AML-193 (cell line): ENCODE results near the gene SAMD11.
A peak's percentile ranks its signal among the peaks of the same experiment; 100 is the strongest.

Experiments used
- DNase-seq, 2 experiments: peaks; one replicate each; lab custom pipeline; 2025; lab: John Stamatoyannopoulos, UW

SAMD11 gene

DNA sequence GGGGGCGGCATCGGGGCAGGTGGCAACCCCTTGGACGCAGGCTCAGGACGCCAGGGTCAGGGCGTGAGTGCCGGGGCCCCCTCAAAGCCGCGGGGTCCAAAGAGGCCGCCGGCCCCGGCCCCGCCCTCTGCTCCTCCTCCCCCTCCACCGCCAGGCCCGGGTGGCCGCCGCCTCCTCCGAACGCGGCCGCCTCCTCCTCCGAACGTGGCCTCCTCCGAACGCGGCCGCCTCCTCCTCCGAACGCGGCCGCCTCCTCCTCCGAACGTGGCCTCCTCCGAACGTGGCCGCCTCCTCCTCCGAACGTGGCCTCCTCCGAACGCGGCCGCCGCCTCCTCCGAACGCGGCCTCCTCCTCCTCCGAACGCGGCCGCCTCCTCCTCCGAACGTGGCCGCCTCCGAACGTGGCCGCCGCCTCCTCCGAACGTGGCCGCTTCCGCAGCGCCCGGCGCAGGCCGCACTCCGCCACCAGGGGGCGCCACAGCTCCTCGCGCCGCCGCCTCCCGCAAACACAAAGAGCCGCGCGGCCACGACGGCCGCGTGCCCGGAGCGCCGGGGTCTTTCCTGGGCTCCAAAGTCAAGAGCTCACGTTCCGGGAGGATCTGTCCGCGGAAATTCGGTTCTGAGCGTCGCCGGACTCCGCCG is 19.3 kb upstream of the SAMD11 start:
- DNase-seq = peak; percentile 50 to 53

DNA sequence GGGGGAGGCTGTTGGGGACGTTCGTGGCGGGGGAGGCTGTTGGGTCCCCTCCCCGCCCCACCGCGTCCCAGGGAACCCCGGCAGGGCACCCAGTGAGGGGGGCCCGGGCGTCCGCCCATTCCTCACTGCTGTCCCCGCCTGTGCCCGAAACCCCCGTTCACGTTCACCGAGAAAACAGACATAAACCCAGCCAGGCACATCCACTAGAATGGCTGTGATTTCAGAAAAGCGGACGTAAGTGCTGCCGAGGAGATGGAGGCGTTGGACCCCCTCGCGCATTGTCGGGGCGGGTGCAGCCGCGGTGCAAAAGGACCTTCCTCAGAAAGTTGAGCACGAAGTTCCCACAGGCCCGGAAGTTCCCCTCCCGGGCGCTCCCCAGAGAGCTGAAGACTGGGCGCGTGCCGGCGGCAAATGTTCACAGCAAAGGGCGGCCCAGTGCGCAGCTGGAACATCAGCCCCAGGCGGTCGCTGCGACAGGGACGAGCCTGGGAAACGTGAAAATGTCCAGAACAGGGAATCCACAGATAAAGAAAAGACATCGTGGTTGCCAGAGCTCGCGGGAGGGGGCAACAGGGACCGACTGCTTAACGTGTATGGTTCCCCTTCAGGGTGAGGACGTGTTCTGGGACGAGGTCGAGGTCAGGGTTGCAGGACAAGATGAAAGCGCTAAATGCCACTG is 18.5 kb upstream of the SAMD11 start:
- DNase-seq = no peak

- DNase-seq = no peak
Observed at GRCh38 chr1:905811-906599, 17.7 kb upstream of the SAMD11 start.

GRCh38 chr1:906600-907420 is 16.9 kb upstream of the SAMD11 start:
- peak; percentile 79 to 82 for DNase-seq

- DNase-seq = no peak
Observed at GRCh38 chr1:907611-908451, 15.9 kb upstream of the SAMD11 start.

DNA sequence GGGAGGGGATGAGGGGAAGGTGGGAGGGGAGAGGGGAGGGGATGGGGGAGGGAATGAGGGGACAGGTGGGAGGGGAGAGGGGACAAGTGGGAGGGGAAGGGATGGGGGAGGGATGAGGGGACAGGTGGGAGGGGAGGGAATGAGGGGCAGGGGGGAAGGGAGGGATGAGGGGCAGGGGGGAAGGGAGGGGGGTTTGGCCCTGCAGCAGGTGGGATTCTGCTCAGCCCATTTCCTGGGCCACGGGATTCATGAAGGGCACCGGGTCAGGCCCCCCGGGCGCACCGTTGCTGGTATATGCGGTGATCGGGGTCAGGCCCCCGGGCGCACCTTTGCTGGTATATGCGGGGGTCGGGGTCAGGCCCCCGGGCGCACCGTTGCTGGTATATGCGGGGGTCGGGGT is 15.1 kb upstream of the SAMD11 start:
- DNase-seq = no peak

GRCh38 chr1:909861-910310 is 13.8 kb upstream of the SAMD11 start:
- no peak for DNase-seq

DNA sequence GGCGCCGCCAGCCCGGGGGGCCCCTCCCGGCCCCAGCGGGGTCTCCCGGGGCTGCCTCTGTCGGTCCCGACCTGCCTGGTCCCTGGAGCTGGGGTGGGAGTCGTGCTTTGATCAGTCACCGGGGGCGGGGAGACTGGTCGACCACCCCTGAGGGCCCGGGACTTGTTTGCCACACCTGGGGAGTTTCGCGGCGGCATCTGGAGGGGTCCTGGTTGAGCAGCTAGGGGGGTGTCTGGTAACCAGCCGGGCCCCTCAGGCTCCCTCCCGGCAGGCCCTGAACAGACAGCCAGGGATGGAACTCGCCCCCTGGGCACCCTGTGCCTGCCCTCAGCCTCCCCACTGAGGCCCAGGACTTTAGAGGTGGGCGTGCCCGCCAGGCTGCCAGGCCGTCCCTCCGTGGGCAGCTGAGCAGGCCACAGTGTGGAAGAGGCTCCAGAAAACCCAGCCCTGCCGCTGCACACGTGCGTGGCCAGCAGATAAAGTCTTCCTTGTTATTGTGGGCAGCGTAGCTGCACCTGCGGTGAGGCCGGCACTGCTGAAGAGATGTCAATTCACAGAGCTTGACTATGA is 13.3 kb upstream of the SAMD11 start:
- no peak for DNase-seq

- DNase-seq = no peak
Observed at GRCh38 chr1:910881-911721, 12.6 kb upstream of the SAMD11 start.

GRCh38 chr1:911875-912739 is 11.6 kb upstream of the SAMD11 start:
- DNase-seq = no peak

DNA sequence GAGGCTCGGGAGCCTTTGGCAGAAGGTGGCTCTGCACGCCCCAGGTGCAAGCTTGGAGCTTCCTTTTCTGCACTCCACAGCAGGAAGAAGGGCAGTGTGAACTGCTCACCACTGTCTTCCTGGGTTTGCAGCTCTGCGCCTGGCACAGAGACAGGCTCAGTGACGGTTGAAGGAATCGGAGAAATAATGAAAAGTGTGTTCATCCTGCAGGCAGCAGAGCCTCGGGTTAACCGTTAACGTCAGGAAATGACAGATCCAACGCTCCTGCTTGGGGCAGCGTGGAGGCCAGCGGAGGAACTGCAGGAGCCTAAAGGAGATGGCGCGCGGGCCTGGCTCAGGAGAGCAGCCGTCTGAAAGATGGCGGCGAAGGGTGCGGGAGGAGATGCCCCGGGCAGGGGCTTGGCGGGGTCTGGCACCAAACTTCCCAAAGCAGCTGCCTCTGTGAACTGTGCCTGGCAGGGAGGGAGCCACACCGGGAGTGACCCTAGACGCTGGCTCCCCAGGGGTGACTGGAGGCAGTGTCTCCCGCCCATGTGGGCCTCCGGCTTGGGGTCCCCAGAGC is 10.9 kb upstream of the SAMD11 start:
- no peak for DNase-seq

DNA sequence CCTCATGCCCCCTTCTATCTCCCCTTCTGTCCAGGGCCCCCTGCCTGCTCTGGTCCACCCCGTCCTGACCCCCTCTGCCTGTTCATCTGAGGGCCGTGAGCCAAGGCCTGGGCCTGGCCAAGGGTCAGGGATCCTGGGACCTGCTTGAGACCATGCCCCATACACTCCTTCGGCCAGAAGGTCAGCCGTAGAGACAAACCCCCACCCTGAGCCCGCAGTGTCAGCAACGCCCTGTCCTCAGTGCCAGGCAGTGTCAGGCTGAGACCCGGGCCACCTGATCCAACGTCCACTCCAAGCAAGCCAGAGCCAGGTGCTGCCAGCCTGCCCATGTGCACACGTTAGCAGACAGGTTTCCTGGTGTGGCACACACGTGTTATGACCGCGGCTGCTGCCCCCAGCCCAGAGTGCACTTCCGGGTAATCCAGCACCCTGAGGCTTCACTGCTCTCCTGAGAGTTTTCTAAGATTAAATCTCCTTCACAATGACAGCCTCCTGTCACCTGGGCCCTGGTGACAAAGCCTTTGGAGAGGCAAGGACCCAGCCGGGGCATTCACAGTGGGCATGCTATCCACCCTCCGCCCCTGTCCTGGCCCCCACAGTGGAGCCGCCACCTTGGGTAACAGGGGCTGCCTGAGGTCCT is 10.1 kb upstream of the SAMD11 start:
- DNase-seq = no peak

DNA sequence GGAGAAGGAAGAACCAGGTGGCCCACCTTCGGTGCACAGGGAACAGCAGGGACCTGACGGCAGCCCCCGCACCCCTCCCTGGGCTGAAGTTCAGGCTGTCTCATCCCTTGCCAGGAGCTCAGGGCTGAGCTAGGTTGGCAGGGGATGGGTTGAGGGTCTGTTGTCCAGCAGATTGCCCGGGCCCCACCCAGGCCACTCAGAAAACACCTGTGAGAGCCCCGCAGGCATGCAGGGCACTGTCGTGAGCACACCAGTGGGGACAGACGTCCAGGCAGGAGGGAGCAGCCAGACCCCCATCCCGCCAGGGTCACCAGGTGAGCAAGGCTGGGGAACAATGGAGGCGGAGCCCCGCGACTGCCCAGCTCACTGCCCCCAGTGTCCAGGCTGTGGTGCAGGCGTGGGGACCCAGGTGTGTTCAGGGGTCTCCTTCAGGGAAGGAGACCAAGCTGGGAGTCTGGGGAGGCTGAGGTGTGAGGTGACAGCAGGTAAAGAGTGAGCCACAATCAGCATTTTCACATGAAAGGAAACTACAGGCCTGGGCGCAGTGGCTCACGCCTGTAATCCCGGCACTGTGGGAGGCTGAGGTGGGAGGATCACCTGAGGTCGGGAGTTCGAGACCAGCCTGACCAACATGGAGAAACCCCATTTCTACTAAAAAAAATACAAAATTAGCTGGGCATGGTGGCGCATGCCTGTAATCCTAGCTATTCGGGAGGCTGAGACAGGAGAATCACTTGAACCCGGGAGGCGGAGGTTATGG is 9.4 kb upstream of the SAMD11 start:
- DNase-seq = no peak

DNA sequence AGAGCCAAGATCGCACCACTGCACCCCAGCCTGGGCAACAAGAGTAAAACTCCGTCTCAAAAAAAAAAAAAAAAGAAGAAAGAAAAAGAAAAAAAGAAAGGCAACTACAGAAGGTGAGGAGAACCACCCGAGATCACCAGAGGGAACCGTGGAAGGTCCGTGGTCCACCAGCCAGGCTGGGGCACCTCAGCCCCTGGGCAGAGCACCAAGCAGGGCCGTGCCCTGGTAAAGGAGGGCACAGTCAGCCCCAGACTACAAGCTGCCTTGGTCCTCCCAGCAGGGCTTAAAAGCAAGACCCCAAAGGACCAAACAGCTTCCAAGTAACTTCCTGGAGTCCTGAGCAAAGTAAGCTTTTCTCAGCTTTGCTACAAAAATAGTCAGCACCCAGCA is 8.8 kb upstream of the SAMD11 start:
- no peak for DNase-seq

DNA sequence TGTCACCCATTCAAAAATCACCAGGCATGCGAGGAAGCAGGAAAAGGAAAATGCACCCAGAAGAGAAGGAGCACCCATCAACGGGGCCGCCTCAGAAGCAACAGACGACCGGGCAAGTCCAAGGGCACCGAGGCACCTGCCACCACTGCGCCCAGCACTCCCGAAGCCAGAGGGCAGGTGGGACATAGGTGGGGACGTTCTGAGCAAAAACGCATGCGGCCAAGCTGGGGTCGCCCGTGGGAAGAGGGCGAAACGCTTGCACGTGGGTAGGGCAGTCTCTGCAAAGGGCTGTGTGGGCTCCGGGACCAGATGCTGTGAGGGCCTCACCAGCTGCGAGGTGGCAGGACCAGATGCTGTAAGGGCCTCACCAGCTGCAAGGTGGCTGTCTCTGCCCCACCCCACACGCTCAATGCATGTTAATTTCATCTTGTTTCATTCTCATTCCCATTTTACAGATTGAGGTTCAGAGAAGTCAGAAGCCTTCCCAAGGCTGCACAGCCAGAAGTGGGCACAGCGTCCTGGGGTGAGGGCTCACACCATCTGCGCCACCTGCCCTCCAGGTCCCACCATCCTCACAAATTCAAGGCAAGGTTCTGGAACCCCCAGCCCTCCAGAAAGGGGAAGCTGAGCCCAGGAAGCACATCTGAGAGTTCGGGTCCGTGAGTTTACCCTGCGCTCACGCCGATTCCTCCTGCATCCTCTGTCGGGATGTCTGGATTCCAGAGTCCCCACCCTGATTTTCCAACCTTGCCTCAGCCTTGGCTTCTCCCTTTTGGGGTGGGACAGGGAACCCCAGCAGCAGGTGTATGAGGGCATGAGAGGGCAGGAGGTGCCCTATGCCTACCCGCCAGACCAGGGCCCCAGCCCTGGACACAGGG is 8.2 kb upstream of the SAMD11 start:
- DNase-seq = no peak
